ENCODE data around the gene ASB15. TPM values are rescaled to one million over a fixed set of nuclear protein-coding genes. Genes with fewer than 3 reads are reported as not detected.
"Not testable (repeated sequence)": the region's sequence is repeated elsewhere in the genome, so short reads cannot be mapped to it uniquely, and the experiment has no call there.

The ASB15 gene
- total RNA-seq (ENCODE audit: unreplicated experiment) = not detected
- long read RNA-seq = 0 reads

DNA sequence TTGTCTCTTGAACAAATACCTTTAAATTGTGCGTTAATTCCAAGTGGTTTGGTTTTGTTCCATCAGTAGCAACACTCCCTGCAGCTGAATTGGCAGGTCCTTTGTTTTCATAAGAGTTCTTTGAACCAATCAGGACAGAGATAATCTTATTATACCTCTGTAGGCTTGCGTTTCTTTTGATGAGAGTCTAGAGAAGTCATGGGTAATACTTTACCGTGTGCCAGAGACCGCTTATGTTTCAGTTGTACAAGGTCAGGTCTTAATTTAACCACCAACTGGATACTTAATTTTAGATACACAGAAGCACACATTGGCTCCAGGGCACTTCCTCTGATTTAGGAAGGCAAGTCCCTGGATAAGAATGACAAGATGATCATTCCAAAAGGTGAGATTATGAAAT, at the start of gene ASB15:
TSS of gene ASB15 (plus strand) at position 292 of the 400 bp plus-strand sequence. CDS start 12,682 bp downstream, outside the sequence.
- Mint-ChIP-seq H3K9me3 (ENCODE audit: unreplicated experiment) (no peaks in the 10 kb centered on the region), H3K27me3 (ENCODE audit: unreplicated experiment) (no peaks in the 10 kb centered on the region), H3K36me3 (ENCODE audit: unreplicated experiment) (no peaks in the 10 kb centered on the region), H3K4me1 (ENCODE audit: low read depth, unreplicated experiment) (no peaks in the 10 kb centered on the region), H3K27ac (ENCODE audit: unreplicated experiment) (no peak within 1 kb of the TSS), H3K4me3 (ENCODE audit: unreplicated experiment) (no peak within 1 kb of the TSS)
- TF ChIP-seq, protein P1, sequence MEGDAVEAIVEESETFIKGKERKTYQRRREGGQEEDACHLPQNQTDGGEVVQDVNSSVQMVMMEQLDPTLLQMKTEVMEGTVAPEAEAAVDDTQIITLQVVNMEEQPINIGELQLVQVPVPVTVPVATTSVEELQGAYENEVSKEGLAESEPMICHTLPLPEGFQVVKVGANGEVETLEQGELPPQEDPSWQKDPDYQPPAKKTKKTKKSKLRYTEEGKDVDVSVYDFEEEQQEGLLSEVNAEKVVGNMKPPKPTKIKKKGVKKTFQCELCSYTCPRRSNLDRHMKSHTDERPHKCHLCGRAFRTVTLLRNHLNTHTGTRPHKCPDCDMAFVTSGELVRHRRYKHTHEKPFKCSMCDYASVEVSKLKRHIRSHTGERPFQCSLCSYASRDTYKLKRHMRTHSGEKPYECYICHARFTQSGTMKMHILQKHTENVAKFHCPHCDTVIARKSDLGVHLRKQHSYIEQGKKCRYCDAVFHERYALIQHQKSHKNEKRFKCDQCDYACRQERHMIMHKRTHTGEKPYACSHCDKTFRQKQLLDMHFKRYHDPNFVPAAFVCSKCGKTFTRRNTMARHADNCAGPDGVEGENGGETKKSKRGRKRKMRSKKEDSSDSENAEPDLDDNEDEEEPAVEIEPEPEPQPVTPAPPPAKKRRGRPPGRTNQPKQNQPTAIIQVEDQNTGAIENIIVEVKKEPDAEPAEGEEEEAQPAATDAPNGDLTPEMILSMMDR (IDR thresholded peaks at IDR 0.05; ENCODE audit: partially characterized antibody, unreplicated experiment) = no peak
- DNase-seq = no peak

DNA sequence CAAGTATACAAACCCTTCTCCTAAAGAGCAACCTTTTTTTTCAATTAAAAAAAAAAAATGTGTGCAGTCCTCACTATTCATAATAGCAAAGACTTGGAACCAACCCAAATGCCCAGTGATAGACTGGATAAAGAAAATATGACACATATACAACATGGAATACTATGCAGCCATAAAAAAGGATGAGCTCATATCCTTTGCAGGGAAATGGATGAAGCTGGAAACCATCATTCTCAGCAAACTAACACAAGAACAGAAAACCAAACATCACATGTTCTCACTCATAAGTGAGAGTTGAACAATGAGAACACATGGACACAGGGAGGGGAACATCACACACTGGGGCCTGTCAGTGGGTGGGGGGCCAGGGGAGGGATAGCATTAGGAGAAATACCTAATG, 49.5 kb upstream of the ASB15 start:
- not testable (repeated sequence) for H3K9me3 Mint-ChIP-seq (ENCODE audit: unreplicated experiment); H3K27ac Mint-ChIP-seq (ENCODE audit: unreplicated experiment); H3K27me3 Mint-ChIP-seq (ENCODE audit: unreplicated experiment); H3K4me3 Mint-ChIP-seq (ENCODE audit: unreplicated experiment); H3K4me1 Mint-ChIP-seq (ENCODE audit: low read depth, unreplicated experiment); DNase-seq; H3K36me3 Mint-ChIP-seq (ENCODE audit: unreplicated experiment)

DNA sequence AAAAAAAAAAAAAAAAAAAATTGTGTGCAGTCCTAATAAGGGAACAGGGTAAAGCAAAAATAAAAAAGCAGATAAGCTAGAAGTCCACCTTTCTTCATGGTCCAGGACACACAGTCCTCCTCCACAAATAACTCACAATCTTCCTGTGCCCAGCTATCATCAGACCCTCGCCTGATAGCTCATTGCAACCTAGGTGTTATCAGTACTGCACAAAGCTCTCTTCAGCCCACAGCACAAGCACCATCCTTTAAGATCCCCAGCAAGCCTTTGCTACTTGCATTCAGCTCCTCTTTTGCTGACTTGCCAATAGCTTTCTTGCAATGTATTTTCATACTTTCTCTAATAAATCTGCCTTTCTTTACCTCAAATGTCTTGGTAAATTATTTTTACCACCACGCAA, 49.0 kb upstream of the ASB15 start:
- Mint-ChIP-seq H3K27me3 (ENCODE audit: unreplicated experiment) (peaks cover 1% of the 10 kb centered on the region), H3K4me3 (ENCODE audit: unreplicated experiment) (no peak overlapping the region), H3K27ac (ENCODE audit: unreplicated experiment) (no peak overlapping the region), H3K4me1 (ENCODE audit: low read depth, unreplicated experiment) (peaks cover 2% of the 10 kb centered on the region), H3K9me3 (ENCODE audit: unreplicated experiment) (no peaks in the 10 kb centered on the region), H3K36me3 (ENCODE audit: unreplicated experiment) (peaks cover 5% of the 10 kb centered on the region)
- no peak for DNase-seq
- TF ChIP-seq, protein P1 (IDR thresholded peaks at IDR 0.05; ENCODE audit: partially characterized antibody, unreplicated experiment) = no peak

DNA sequence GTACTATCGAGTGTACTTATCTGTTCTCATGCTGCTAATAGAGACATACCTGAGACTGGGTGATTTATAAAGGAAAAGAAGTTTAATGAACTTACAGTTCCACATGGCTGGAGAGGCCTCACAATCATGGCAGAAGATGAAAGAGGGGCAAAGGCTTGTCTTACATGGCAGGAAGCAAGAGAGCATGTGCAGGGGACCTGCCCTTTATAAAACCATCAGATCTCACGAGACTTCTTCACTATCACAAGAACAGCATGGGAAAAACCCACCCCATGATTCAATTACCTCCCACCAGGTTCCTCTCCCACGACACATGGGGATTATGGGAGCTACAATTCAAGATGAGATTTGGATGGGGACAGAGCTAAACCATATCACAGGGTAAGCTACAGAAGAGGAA, 48.5 kb upstream of the ASB15 start:
- Mint-ChIP-seq H3K27me3 (ENCODE audit: unreplicated experiment) (peaks cover 1% of the 10 kb centered on the region), H3K9me3 (ENCODE audit: unreplicated experiment) (no peaks in the 10 kb centered on the region), H3K4me3 (ENCODE audit: unreplicated experiment) (no peak overlapping the region), H3K27ac (ENCODE audit: unreplicated experiment) (no peak overlapping the region), H3K36me3 (ENCODE audit: unreplicated experiment) (peaks cover 5% of the 10 kb centered on the region), H3K4me1 (ENCODE audit: low read depth, unreplicated experiment) (peaks cover 3% of the 10 kb centered on the region)
- DNase-seq = no peak
- TF ChIP-seq, protein P1 (IDR thresholded peaks at IDR 0.05; ENCODE audit: partially characterized antibody, unreplicated experiment) = no peak

DNA sequence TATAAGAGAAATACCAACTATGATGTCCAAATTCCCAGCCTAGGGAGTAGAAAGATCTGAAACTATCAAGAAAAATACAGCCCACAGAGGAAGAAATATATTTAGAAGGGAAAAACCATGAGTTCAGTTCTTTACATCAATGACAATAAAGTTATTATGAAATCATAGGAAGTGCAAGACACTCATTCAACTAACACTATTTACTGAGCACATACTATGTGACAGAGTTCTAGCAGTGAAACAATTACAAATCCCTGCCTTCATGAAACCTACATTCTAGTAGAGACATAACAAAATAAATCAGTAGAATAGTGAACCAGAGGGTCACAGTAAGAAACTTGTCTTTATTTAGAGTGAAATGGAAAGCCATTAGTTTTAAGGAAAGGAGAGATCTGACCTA, 46.1 kb upstream of the ASB15 start:
- Mint-ChIP-seq H3K36me3 (ENCODE audit: unreplicated experiment) (peaks cover 5% of the 10 kb centered on the region), H3K4me1 (ENCODE audit: low read depth, unreplicated experiment) (peaks cover 6% of the 10 kb centered on the region), H3K27ac (ENCODE audit: unreplicated experiment) (no peak overlapping the region), H3K27me3 (ENCODE audit: unreplicated experiment) (peaks cover 1% of the 10 kb centered on the region), H3K9me3 (ENCODE audit: unreplicated experiment) (no peaks in the 10 kb centered on the region), H3K4me3 (ENCODE audit: unreplicated experiment) (no peak overlapping the region)
- TF ChIP-seq, protein P1 (IDR thresholded peaks at IDR 0.05; ENCODE audit: partially characterized antibody, unreplicated experiment) = no peak
- DNase-seq = no peak

DNA sequence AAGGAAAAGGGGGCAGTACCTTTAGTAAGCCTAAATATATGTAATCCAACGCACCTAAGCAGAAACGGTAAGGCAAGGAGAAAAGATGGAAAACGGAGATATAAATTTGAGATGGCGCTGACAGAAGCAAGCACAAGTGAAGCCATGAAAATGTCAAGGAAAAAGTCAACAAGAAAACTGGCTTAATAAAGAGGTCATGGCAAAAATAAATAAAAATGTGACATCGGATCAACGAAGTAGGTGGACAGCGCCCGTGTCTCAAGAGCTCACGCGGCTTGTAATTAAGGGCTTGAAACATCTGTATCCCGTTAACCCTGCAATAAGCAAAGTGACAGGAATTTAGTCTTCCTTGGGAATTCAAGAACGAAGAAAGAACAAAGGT, 44.6 kb upstream of the ASB15 start:
- TF ChIP-seq, protein P1 (IDR thresholded peaks at IDR 0.05; ENCODE audit: partially characterized antibody, unreplicated experiment) = no peak
- Mint-ChIP-seq H3K4me3 (ENCODE audit: unreplicated experiment) (no peak overlapping the region), H3K27ac (ENCODE audit: unreplicated experiment) (no peak overlapping the region), H3K36me3 (ENCODE audit: unreplicated experiment) (peaks cover 5% of the 10 kb centered on the region), H3K9me3 (ENCODE audit: unreplicated experiment) (no peaks in the 10 kb centered on the region), H3K4me1 (ENCODE audit: low read depth, unreplicated experiment) (peaks cover 6% of the 10 kb centered on the region), H3K27me3 (ENCODE audit: unreplicated experiment) (peaks cover 1% of the 10 kb centered on the region)
- no peak for DNase-seq

All from glutamatergic neuron (in vitro differentiated cells).